ENCODE data around the gene ERBB4.

DNA sequence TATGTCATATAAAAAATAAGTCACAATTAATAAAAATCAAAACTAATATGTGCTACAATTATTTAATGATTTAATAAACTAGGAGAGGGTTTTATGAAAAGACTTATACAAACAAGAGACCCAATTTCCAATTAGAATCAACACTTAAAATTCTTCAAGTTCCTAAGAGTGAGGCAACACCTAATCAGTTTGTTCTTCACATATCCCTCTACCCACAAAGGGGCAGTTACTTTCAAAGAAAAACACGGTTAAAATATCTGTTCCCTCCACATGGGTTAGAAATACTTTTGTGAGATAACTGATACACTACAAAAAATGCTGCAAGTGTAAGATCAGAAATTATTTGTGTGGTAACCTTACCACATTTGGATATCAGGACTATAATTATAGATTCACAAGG is 357.0 kb downstream of the ERBB4 start:
- TF ChIP-seq POLR2A (IDR thresholded peaks at IDR 0.05) = no peak
- no peak for TF ChIP-seq CTCF (IDR thresholded peaks at IDR 0.05)

All from breast epithelium (tissue), 3 donors.